Memory B cell (primary cell): ENCODE results near the gene TIMM13.
A peak's percentile ranks its signal among the peaks of the same experiment; 100 is the strongest.

Experiments used
- ATAC-seq: fragments of 150-1000 bp; cut with Tn5 transposase; 2 replicates; pipeline ENCODE4 v1.10.0; 2021; ENCODE audit warnings: low read depth, mild to moderate bottlenecking, moderate library complexity
- DNase-seq, 2 donors: peaks; one replicate each; pipeline ENCODE4 v3.0.0; 2022; ENCODE audit warnings: low spot score in 2 of 2
- H3K27ac Mint-ChIP-seq: one replicate; pipeline ENCODE4 v1.8.0; 2022; ENCODE audit warnings: mild to moderate bottlenecking, moderate library complexity, mixed read lengths
- H3K27me3 Mint-ChIP-seq: one replicate; pipeline ENCODE4 v1.8.0; 2022; ENCODE audit warnings: mixed read lengths
- H3K36me3 Mint-ChIP-seq: one replicate; pipeline ENCODE4 v1.8.0; 2022; ENCODE audit warnings: mild to moderate bottlenecking, mixed read lengths
- H3K4me1 Mint-ChIP-seq: one replicate; pipeline ENCODE4 v1.8.0; 2022; ENCODE audit warnings: mixed read lengths
- H3K4me3 Mint-ChIP-seq: one replicate; pipeline ENCODE4 v1.8.0; 2022; ENCODE audit warnings: mild to moderate bottlenecking, moderate library complexity, mixed read lengths
- H3K9me3 Mint-ChIP-seq: one replicate; pipeline ENCODE4 v1.8.0; 2022; ENCODE audit warnings: mixed read lengths

The TIMM13 gene

DNA sequence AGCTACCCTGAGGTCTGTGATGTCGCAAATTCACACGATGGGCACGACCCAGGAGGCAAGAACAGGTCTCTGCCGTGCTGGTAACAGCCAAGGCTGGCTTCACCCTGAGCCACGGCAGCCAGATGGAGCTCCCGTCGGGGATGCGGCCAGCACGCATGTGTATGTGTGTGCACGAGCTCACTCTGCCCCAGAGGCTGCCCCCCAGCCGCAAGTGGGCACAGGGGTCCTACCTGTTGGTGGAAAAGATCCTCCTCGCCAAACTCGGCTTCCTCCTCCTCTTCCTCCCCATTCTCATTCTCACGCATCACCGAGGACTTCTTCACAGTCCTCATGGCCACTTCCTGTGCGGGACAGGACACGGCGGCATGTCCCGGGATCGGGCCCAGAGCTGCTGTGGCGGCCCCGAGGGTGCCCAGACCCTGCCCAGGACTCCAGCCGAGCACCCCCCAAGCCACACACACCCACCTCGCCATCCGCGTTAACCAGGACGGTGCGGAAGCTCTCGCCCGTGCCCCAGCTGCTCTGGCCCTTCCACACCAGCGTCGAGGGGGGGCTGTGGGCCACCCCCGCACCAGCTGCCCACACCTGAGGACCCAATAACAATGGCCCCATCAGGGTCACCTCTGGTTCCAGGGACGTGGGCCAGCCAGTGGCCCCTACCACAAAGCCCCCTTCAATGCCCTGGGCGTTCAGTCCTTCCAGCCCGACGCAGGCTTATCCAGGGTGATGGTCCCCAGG is 4.1 kb upstream of the TIMM13 start:
- DNase-seq (no peak), ATAC-seq (no peak)
- peaks cover under 1% of the 10 kb centered on the region for H3K4me1 Mint-ChIP-seq
- no peaks in the 10 kb centered on the region for H3K9me3 Mint-ChIP-seq
- no peak overlapping the region for H3K4me3 Mint-ChIP-seq
- no peak overlapping the region for H3K27ac Mint-ChIP-seq
- H3K36me3 Mint-ChIP-seq: peaks cover 5% of the 10 kb centered on the region
- no peaks in the 10 kb centered on the region for H3K27me3 Mint-ChIP-seq

DNA sequence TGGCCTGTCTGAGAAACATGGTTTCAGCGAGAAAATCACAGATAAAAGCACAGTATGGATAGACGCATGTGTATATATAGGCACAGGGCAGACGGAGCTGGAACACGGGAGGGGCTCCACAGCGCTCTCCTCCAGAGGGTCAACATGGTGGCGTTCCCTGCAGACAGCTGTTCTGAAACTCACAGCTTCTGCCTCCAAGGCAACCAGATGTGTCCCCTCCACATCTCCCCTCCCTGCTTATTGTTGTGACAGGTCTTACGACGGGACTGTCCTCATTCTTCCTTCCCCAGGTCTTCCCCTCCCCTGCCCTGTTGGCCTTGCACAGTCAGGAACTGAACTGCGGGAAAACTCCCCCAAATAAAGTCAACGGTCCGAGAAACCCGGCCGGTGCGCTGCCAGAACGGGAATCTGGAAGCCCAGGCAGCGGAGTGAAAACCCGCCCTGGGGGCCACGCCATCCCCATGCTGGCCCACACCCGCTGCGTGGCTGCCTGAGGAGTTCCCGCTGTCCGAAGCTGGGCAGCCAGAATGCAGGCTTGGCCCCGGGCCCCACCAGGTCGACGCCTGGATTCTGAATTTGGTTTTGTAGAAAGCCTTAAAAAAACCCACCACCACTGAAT is 2.6 kb upstream of the TIMM13 start:
- no peaks in the 10 kb centered on the region for H3K27me3 Mint-ChIP-seq
- ATAC-seq (no peak), DNase-seq (no peak)
- peaks cover 2% of the 10 kb centered on the region for H3K4me1 Mint-ChIP-seq
- no peak overlapping the region for H3K4me3 Mint-ChIP-seq
- no peaks in the 10 kb centered on the region for H3K9me3 Mint-ChIP-seq
- no peak overlapping the region for H3K27ac Mint-ChIP-seq
- peaks cover 3% of the 10 kb centered on the region for H3K36me3 Mint-ChIP-seq

DNA sequence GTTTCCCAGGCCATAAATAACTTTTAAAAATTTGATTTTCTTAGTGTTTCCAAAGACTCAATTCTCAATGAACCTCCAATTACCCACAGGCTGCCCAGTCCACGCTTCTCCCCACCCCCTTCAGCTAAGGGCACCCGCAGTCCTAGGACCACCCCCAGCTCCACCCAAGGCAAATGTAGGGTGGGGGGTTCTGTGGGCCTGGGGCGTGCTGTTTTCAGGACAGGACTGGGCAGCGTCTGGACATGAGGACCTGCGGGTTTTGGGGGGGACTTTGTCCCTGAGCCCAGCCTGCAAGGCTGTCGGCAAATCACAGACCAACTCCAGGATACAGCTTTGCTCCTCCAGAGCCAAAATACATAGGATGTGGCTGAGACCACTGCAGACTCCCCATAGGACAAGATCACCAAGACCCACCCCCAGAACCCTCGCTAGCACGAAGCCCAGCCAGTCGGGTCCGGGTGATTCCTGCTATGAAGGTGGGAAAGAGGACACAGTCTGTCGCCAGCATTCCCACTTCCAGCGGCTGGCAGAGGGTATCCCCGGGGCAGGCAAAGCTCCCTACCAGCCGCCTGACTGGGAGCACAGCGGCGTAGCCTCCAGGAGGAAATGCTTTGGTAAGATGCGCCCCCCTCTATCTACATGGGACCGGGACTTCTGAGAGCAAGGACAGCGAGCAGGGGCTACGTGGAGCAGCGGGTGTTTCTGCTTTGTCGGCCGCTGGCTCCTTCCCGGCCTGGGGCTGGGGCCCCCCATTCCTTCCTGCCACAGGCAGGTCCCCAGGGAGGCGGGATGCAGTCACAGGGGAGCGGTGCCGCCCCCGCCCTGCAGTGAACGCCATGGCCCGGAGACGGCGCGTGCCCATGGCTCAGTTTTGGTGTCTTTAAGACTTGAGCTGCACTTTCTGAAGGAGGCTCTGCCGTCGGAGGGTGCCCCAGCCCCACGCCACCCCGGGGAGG is 1.6 kb upstream of the TIMM13 start:
- Mint-ChIP-seq H3K4me3 (no peak overlapping the region), H3K36me3 (no peaks in the 10 kb centered on the region), H3K27me3 (no peaks in the 10 kb centered on the region), H3K4me1 (peaks cover 2% of the 10 kb centered on the region), H3K9me3 (no peaks in the 10 kb centered on the region), H3K27ac (peak overlapping the region; percentile 55)
- no peak for DNase-seq
- ATAC-seq: no peak

- Mint-ChIP-seq H3K4me1 (peaks cover 2% of the 10 kb centered on the region), H3K4me3 (no peak overlapping the region), H3K27ac (no peak overlapping the region), H3K27me3 (no peaks in the 10 kb centered on the region), H3K9me3 (no peaks in the 10 kb centered on the region), H3K36me3 (no peaks in the 10 kb centered on the region)
- DNase-seq (no peak), ATAC-seq (no peak)
These were observed 920 bp upstream of the TIMM13 start for GRCh38 chr19:2428321-2428690.

- Mint-ChIP-seq H3K4me3 (peak overlapping the region; percentile 98), H3K36me3 (no peaks in the 10 kb centered on the region), H3K4me1 (peaks cover 2% of the 10 kb centered on the region), H3K27ac (peak overlapping the region; percentile 98), H3K9me3 (no peaks in the 10 kb centered on the region), H3K27me3 (no peaks in the 10 kb centered on the region)
- ATAC-seq (no peak), DNase-seq (peak in 1 of 2 donors; percentile 40)
These were observed 566 bp downstream of the TIMM13 start for GRCh38 chr19:2426611-2427428.

GRCh38 chr19:2425622-2426581 is 1.5 kb downstream of the TIMM13 start:
- H3K36me3 Mint-ChIP-seq: no peaks in the 10 kb centered on the region
- H3K4me1 Mint-ChIP-seq: peaks cover 2% of the 10 kb centered on the region
- DNase-seq (no peak), ATAC-seq (no peak)
- no peak overlapping the region for H3K27ac Mint-ChIP-seq
- no peaks in the 10 kb centered on the region for H3K9me3 Mint-ChIP-seq
- no peaks in the 10 kb centered on the region for H3K27me3 Mint-ChIP-seq
- H3K4me3 Mint-ChIP-seq: peak overlapping the region; percentile 98

GRCh38 chr19:2424686-2425621 is 2.4 kb downstream of the TIMM13 start:
- no peak for ATAC-seq
- H3K27me3 Mint-ChIP-seq: no peaks in the 10 kb centered on the region
- DNase-seq: no peak
- no peaks in the 10 kb centered on the region for H3K36me3 Mint-ChIP-seq
- H3K27ac Mint-ChIP-seq: no peak overlapping the region
- H3K4me3 Mint-ChIP-seq: no peak overlapping the region
- H3K4me1 Mint-ChIP-seq: peaks cover 2% of the 10 kb centered on the region
- no peaks in the 10 kb centered on the region for H3K9me3 Mint-ChIP-seq

DNA sequence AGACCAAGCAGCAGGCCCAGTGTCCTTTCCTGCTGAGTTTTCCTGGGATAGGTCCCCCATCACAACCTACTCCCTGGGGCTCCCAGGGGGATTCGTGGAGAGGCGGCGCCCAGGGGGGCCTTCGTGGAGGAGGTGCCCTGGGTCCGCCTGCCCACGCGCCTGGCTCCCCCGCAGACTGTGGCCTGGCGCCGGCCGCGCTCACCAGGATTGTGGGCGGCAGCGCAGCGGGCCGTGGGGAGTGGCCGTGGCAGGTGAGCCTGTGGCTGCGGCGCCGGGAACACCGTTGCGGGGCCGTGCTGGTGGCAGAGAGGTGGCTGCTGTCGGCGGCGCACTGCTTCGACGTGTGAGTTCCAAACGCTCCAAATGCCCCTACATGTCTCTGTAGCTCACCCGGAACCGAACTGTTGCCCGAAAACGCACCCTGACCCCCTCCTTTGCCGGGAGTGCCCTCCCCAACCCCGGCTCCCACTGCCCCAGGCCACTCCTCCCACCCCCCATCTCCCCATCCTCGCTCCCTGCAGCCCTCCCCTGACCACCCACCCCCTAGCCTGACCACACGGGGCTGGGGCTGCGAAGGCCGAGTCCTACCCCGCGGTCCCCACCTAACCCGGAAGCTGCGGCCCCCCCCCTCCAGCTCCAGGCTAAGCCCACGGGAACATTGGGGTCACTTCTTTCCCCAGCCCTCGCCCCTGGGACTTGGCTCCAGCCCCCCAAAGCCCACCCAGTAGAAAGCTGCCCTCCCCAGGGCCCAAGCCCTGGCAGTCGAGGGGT is 3.3 kb downstream of the TIMM13 start:
- H3K27me3 Mint-ChIP-seq: no peaks in the 10 kb centered on the region
- no peaks in the 10 kb centered on the region for H3K36me3 Mint-ChIP-seq
- H3K4me3 Mint-ChIP-seq: no peak overlapping the region
- no peak for ATAC-seq
- H3K4me1 Mint-ChIP-seq: peaks cover 3% of the 10 kb centered on the region
- no peaks in the 10 kb centered on the region for H3K9me3 Mint-ChIP-seq
- no peak overlapping the region for H3K27ac Mint-ChIP-seq
- DNase-seq: no peak

- DNase-seq (no peak), ATAC-seq (no peak)
- Mint-ChIP-seq H3K9me3 (no peaks in the 10 kb centered on the region), H3K27me3 (no peaks in the 10 kb centered on the region), H3K4me3 (no peak overlapping the region), H3K4me1 (peaks cover 4% of the 10 kb centered on the region), H3K36me3 (no peaks in the 10 kb centered on the region), H3K27ac (no peak overlapping the region)
These were observed 4.1 kb downstream of the TIMM13 start for GRCh38 chr19:2423071-2423914.

GRCh38 chr19:2421581-2422306 is 5.6 kb downstream of the TIMM13 start:
- no peak for ATAC-seq
- H3K27me3 Mint-ChIP-seq: no peaks in the 10 kb centered on the region
- no peak overlapping the region for H3K27ac Mint-ChIP-seq
- peaks cover 4% of the 10 kb centered on the region for H3K4me1 Mint-ChIP-seq
- DNase-seq: no peak
- no peak overlapping the region for H3K4me3 Mint-ChIP-seq
- peaks cover 5% of the 10 kb centered on the region for H3K36me3 Mint-ChIP-seq
- no peaks in the 10 kb centered on the region for H3K9me3 Mint-ChIP-seq
